ENCODE results near the gene FCRL5.

FCRL5 gene

DNA sequence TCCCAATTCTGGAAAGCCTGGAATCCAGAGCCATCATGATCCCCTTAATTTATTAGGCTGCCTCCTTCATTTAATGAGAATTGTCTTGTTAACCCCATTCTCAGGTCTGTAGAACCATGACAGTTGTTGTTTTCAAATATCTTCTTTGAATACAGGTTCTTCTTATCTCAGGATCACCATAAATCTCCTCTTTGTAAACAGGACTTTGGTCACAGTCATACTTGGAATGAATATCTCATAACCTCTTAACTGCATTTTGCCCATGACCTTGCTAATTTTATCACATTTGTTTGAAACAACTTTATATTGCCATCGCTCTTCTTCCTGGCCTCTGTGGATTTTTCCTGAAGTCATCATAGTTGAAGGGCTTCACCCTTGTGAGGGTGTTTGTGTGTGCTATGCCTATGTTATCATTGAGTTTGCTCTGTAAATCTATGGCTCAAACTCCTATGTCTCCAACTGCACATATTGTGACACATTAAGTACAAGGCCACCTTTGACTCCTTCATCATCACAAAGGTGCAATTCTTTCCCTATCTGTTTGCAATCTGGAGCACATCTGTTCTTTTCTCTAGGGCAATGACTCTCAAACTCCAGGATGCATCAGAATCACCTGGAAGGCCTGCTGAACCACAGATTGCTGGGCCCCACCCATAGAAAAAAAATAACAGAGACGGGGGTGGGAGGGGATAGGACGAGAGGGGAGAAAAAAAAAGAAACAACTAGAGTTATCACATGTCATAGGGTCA is 54.2 kb downstream of the FCRL5 start:
- no peak for DNase-seq (ENCODE audit: low read depth)
- TF ChIP-seq, protein P1, sequence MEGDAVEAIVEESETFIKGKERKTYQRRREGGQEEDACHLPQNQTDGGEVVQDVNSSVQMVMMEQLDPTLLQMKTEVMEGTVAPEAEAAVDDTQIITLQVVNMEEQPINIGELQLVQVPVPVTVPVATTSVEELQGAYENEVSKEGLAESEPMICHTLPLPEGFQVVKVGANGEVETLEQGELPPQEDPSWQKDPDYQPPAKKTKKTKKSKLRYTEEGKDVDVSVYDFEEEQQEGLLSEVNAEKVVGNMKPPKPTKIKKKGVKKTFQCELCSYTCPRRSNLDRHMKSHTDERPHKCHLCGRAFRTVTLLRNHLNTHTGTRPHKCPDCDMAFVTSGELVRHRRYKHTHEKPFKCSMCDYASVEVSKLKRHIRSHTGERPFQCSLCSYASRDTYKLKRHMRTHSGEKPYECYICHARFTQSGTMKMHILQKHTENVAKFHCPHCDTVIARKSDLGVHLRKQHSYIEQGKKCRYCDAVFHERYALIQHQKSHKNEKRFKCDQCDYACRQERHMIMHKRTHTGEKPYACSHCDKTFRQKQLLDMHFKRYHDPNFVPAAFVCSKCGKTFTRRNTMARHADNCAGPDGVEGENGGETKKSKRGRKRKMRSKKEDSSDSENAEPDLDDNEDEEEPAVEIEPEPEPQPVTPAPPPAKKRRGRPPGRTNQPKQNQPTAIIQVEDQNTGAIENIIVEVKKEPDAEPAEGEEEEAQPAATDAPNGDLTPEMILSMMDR (conservative IDR thresholded peaks at IDR 0.05; ENCODE audit: low read length), result no peak
- no peak overlapping the region for H3K4me3 ChIP-seq (ENCODE audit: low read length)

DNA sequence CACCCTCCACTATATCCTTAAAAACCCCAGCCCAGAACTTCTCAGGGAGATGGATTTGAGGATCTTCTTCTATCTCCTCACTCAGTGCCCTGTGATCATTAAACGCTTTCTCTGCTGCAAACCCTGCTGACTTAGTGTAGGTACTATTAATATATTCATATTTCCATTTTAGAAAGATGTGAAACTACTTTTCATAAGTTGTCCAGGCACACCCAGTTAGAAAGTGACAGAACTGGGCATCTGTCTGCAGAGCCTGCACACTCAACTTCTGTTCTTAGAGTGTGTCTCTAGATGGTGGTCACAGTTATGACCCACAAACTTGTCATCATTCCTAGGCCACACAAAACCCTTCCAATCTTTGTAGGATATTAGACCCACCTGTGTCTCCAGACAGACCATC is 55.0 kb downstream of the FCRL5 start:
- no peak overlapping the region for H3K4me3 ChIP-seq (ENCODE audit: low read length)
- TF ChIP-seq, protein P1 (conservative IDR thresholded peaks at IDR 0.05; ENCODE audit: low read length), result no peak
- DNase-seq (ENCODE audit: low read depth), result no peak

DNA sequence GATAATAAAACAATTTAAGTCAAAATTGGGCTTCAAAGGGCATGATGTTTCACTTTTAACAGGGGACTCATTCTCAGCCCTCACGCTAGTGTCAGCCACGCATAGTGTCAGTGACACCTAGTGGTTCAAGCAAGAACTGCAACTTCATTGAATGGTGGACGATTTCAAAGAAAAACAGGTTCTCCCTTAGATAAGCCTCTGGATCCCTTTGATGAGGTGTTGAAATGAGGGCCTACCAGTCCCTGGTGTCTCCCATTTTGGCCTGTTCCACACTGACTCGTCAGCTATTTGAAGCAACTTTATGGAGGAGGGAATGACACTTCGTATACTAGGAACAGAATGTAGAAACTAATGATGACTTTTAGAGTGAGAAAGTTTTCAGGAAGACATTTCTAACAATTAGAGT is 56.2 kb downstream of the FCRL5 start:
- no peak overlapping the region for H3K4me3 ChIP-seq (ENCODE audit: low read length)
- TF ChIP-seq, protein P1 (conservative IDR thresholded peaks at IDR 0.05; ENCODE audit: low read length), result peak; percentile 87
- DNase-seq (ENCODE audit: low read depth), result peak; percentile 30

DNA sequence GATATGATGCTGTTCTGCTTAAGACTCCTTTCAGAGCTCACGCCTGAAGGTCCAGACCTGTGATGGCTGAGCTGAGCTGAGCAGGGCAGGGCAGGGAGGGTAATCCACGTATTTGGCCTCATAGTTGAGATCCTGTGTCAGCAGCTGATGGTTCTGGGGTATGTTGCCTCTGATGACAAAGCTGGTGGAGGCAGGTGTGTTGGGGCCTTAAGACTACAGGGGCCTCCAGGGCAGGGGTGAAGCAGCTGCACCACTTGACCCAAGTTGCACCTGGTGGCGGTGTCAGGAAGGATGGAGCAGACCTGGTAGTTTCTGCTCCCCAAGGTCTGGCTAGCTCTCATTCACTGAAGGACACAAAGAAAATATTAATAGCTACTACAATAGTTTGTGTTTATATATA is 57.0 kb downstream of the FCRL5 start:
- no peak overlapping the region for H3K4me3 ChIP-seq (ENCODE audit: low read length)
- TF ChIP-seq, protein P1 (conservative IDR thresholded peaks at IDR 0.05; ENCODE audit: low read length), result no peak
- no peak for DNase-seq (ENCODE audit: low read depth)

DNA sequence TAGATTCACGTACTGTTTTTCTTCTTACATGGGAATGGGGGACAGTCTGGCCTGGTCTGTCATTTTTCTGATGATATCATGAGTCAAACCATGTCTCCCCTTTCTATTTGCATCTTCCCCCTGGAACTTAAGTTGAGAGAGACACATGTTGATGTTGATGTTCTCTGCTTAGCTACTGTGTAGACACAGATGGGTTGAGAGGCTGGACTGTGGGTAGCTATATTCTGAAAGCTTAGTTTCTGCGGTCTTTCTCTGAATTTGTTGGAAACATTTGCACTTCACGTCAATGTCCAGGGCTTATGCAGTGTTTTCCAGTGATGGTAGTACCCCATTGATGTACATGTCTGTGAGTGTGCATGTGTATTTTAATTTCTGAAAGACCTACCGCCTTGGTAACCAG is 58.2 kb downstream of the FCRL5 start:
- no peak for DNase-seq (ENCODE audit: low read depth)
- TF ChIP-seq, protein P1 (conservative IDR thresholded peaks at IDR 0.05; ENCODE audit: low read length), result no peak
- H3K4me3 ChIP-seq (ENCODE audit: low read length), result no peak overlapping the region

DNA sequence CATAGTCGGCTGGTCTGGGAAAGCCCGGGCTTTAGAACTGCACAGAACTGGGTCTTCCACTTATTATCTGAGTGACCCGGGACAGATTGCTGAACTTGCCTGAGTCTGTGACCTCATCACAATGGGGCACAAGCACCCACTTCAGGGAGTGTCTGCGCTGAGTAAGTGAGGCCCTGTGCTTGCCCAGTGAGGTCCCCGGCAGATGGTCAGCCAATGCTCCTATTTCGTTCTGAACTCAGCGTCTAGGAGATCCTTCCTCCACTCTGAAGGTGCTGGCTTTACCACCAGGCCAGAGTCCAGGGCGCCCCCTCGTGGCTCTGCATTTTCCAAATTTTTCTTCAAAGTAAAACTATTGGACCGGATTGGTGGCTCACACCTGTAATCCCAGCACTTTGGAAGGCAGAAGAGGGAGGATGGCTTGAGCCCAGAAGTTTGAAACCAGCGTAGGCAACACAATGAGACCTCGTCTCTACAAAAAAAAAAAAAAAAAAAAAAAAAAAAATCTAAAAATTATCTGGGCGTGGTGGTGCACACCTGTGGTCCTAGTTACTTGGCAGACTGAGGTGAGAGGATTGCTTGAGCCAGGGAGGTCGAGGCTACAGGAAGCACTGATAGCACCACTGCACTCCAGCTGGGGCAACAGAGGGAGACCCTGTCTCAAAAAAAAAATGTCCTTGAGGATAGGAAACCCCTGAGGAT is 61.7 kb downstream of the FCRL5 start:
- TF ChIP-seq, protein P1 (conservative IDR thresholded peaks at IDR 0.05; ENCODE audit: low read length), result peak; percentile 73

DNA sequence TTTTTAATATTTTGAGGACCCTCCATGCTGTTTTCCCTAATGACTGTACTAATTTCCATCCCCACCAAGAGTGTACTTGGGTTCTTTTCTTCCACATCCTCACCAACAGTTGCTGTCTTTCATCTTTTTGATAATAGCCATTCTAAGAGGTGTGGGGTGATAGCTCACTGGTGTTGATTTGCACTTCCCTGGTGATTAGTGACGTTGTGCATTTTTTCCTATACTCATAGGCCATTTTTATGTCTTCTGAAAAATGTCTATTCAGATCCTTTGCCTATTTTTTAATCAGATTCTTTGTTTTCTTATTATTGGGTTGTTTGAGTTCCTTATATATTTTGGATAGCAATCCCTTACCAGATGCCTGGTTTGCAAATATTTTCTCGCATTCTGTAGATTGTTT is 64.2 kb downstream of the FCRL5 start:
- TF ChIP-seq, protein P1 (conservative IDR thresholded peaks at IDR 0.05; ENCODE audit: low read length), result no peak
- DNase-seq (ENCODE audit: low read depth), result no peak
- H3K4me3 ChIP-seq (ENCODE audit: low read length), result no peak overlapping the region

More for the DNA sequence above, 61.7 kb downstream of the FCRL5 start:
- no peak overlapping the region for H3K4me3 ChIP-seq (ENCODE audit: low read length)
- peak; percentile 53 for DNase-seq (ENCODE audit: low read depth)
